ENCODE results near the gene MPIG6B. TPM values are rescaled to one million over a fixed set of nuclear protein-coding genes. Genes with fewer than 3 reads are reported as not detected.

MPIG6B gene
- total and polyA plus RNA-seq, 2 donors (not counting 1 experiment from before 2014, with no cell fraction given) = not detected

GRCh38 chr6:31687321-31687720, 35.9 kb upstream of the MPIG6B start:
- no peaks in the 10 kb centered on the region for H3K9me3 ChIP-seq (ENCODE audit: control insufficient read depth, insufficient read depth, low read depth, low read length)
- TF ChIP-seq CTCF (conservative IDR thresholded peaks at IDR 0.05 in 1 of 2, IDR thresholded peaks at IDR 0.05 in 1 of 2; ENCODE audit: low read depth in 1 of 2, low read length in 2 of 2) = no peak
- TF ChIP-seq EZH2 (IDR thresholded peaks at IDR 0.05; ENCODE audit: low read length, missing control alignments) = no peak
- H3K9ac ChIP-seq (ENCODE audit: insufficient read depth, low read length) = no peak overlapping the region
- no peak overlapping the region for H2AFZ ChIP-seq (ENCODE audit: low read length)
- peaks cover 26% of the 10 kb centered on the region for H3K36me3 ChIP-seq (ENCODE audit: control insufficient read depth, insufficient read depth, low read length)
- no peak overlapping the region for H3K27ac ChIP-seq (ENCODE audit: insufficient read depth, low read length)
- no peaks in the 10 kb centered on the region for H4K20me1 ChIP-seq (ENCODE audit: control insufficient read depth, extremely low read depth, insufficient read depth, low read length)
- H3K4me2 ChIP-seq (ENCODE audit: extremely low read depth, insufficient read depth, low read length) = no peak overlapping the region
- no peaks in the 10 kb centered on the region for H3K27me3 ChIP-seq (ENCODE audit: control insufficient read depth, insufficient read depth, low read length)
- no peaks in the 10 kb centered on the region for H3K79me2 ChIP-seq (ENCODE audit: control insufficient read depth, insufficient read depth, low read length)
- no peak overlapping the region for H3K4me3 ChIP-seq (replicated peaks in 1 of 4; ENCODE audit: control extremely low read depth in 1 of 4, insufficient read depth in 1 of 4, low read depth in 3 of 4, low read length in 4 of 4)
- H3K4me1 ChIP-seq (ENCODE audit: control insufficient read depth, extremely low read depth, insufficient read depth, low read length) = peaks cover 3% of the 10 kb centered on the region
- no peak for DNase-seq (ENCODE audit: low read depth in 2 of 2)

GRCh38 chr6:31687860-31688693, 35.1 kb upstream of the MPIG6B start:
- Histone ChIP-seq H3K4me1 (ENCODE audit: control insufficient read depth, extremely low read depth, insufficient read depth, low read length) (peaks cover 2% of the 10 kb centered on the region), H4K20me1 (ENCODE audit: control insufficient read depth, extremely low read depth, insufficient read depth, low read length) (no peaks in the 10 kb centered on the region), H3K9me3 (ENCODE audit: control insufficient read depth, insufficient read depth, low read depth, low read length) (no peaks in the 10 kb centered on the region), H3K27me3 (ENCODE audit: control insufficient read depth, insufficient read depth, low read length) (no peaks in the 10 kb centered on the region), H3K4me3 (replicated peaks in 1 of 4; ENCODE audit: control extremely low read depth in 1 of 4, insufficient read depth in 1 of 4, low read depth in 3 of 4, low read length in 4 of 4) (no peak overlapping the region), H3K36me3 (ENCODE audit: control insufficient read depth, insufficient read depth, low read length) (peaks cover 30% of the 10 kb centered on the region), H3K9ac (ENCODE audit: insufficient read depth, low read length) (no peak overlapping the region), H3K79me2 (ENCODE audit: control insufficient read depth, insufficient read depth, low read length) (no peaks in the 10 kb centered on the region), H3K27ac (ENCODE audit: insufficient read depth, low read length) (no peak overlapping the region), H3K4me2 (ENCODE audit: extremely low read depth, insufficient read depth, low read length) (no peak overlapping the region), H2AFZ (ENCODE audit: low read length) (no peak overlapping the region)
- no peak for DNase-seq (ENCODE audit: low read depth in 2 of 2)
- TF ChIP-seq EZH2 (IDR thresholded peaks at IDR 0.05; ENCODE audit: low read length, missing control alignments) (no peak), CTCF (conservative IDR thresholded peaks at IDR 0.05 in 1 of 2, IDR thresholded peaks at IDR 0.05 in 1 of 2; ENCODE audit: low read depth in 1 of 2, low read length in 2 of 2) (no peak)

- Histone ChIP-seq H3K79me2 (ENCODE audit: control insufficient read depth, insufficient read depth, low read length) (no peaks in the 10 kb centered on the region), H3K4me1 (ENCODE audit: control insufficient read depth, extremely low read depth, insufficient read depth, low read length) (no peaks in the 10 kb centered on the region), H3K27me3 (ENCODE audit: control insufficient read depth, insufficient read depth, low read length) (no peaks in the 10 kb centered on the region), H3K9me3 (ENCODE audit: control insufficient read depth, insufficient read depth, low read depth, low read length) (no peaks in the 10 kb centered on the region), H4K20me1 (ENCODE audit: control insufficient read depth, extremely low read depth, insufficient read depth, low read length) (no peaks in the 10 kb centered on the region), H3K4me2 (ENCODE audit: extremely low read depth, insufficient read depth, low read length) (no peak overlapping the region), H3K4me3 (replicated peaks in 1 of 4; ENCODE audit: control extremely low read depth in 1 of 4, insufficient read depth in 1 of 4, low read depth in 3 of 4, low read length in 4 of 4) (no peak overlapping the region), H3K9ac (ENCODE audit: insufficient read depth, low read length) (no peak overlapping the region), H3K27ac (ENCODE audit: insufficient read depth, low read length) (no peak overlapping the region), H3K36me3 (ENCODE audit: control insufficient read depth, insufficient read depth, low read length) (peaks cover 32% of the 10 kb centered on the region), H2AFZ (ENCODE audit: low read length) (no peak overlapping the region)
- no peak for DNase-seq (ENCODE audit: low read depth in 2 of 2)
- no peak for TF ChIP-seq EZH2 (IDR thresholded peaks at IDR 0.05; ENCODE audit: low read length, missing control alignments)
- TF ChIP-seq CTCF (conservative IDR thresholded peaks at IDR 0.05 in 1 of 2, IDR thresholded peaks at IDR 0.05 in 1 of 2; ENCODE audit: low read depth in 1 of 2, low read length in 2 of 2) = peak; percentile 23 to 46
Observed at GRCh38 chr6:31689249-31690110, 33.7 kb upstream of the MPIG6B start.
